KMS-11 (cell line): ENCODE results near the gene ZNF783.

Experiments used
- H2AFZ ChIP-seq: fragments of 200-600 bp; sonication (generic); 2 replicates; pipeline ENCODE4 v1.6.1; 2016; ENCODE audit warnings: antibody characterized with exemption, mixed run types, low read depth
- H3K27ac ChIP-seq: fragments of 200-600 bp; sonication (generic); 2 replicates; pipeline ENCODE4 v1.6.1; 2016; ENCODE audit warnings: mild to moderate bottlenecking, mixed run types
- H3K27me3 ChIP-seq: fragments of 200-600 bp; sonication (generic); 2 replicates; pipeline ENCODE4 v1.6.1; 2017; ENCODE audit warnings: mild to moderate bottlenecking, low read depth, mixed run types, moderate library complexity; ENCODE audit not compliant: insufficient read depth
- H3K36me3 ChIP-seq: fragments of 200-600 bp; sonication (generic); 2 replicates; pipeline ENCODE4 v1.6.1; 2017; ENCODE audit warnings: mild to moderate bottlenecking, mixed run types; ENCODE audit not compliant: insufficient read depth
- H3K4me1 ChIP-seq: fragments of 200-600 bp; sonication (generic); 2 replicates; pipeline ENCODE4 v1.6.1; 2016; ENCODE audit warnings: mild to moderate bottlenecking, low read depth, mixed run types; ENCODE audit not compliant: poor library complexity, severe bottlenecking
- H3K4me2 ChIP-seq: fragments of 200-600 bp; sonication (generic); 2 replicates; pipeline ENCODE4 v1.7.0; 2016; ENCODE audit warnings: mild to moderate bottlenecking, mixed run types
- H3K4me3 ChIP-seq: fragments of 200-600 bp; sonication (generic); IDR thresholded peaks from 2 replicates; pipeline ENCODE4 v1.6.1; 2017; ENCODE audit warnings: low read depth, low read length, mixed read lengths; ENCODE audit not compliant: insufficient read depth
- H3K79me2 ChIP-seq: fragments of 200-600 bp; sonication (generic); 2 replicates; pipeline ENCODE4 v1.6.1; 2016; ENCODE audit warnings: low read depth, mixed run types; ENCODE audit not compliant: insufficient read depth
- H3K9ac ChIP-seq: fragments of 200-600 bp; sonication (generic); 2 replicates; pipeline ENCODE4 v1.6.1; 2016; ENCODE audit warnings: mild to moderate bottlenecking, mixed run types
- H4K20me1 ChIP-seq: fragments of 200-600 bp; sonication (generic); 2 replicates; pipeline ENCODE4 v1.6.1; 2016; ENCODE audit warnings: mild to moderate bottlenecking, mixed run types; ENCODE audit not compliant: insufficient read depth
- TF ChIP-seq, protein P1 (sequence below): fragments of 200-600 bp; sonication (generic); conservative IDR thresholded peaks from 2 replicates; pipeline ENCODE4 v1.6.1; 2017; ENCODE audit warnings: low read depth, mild to moderate bottlenecking, antibody characterized with exemption, low read length, moderate library complexity, mixed read lengths

Gene ZNF783

DNA sequence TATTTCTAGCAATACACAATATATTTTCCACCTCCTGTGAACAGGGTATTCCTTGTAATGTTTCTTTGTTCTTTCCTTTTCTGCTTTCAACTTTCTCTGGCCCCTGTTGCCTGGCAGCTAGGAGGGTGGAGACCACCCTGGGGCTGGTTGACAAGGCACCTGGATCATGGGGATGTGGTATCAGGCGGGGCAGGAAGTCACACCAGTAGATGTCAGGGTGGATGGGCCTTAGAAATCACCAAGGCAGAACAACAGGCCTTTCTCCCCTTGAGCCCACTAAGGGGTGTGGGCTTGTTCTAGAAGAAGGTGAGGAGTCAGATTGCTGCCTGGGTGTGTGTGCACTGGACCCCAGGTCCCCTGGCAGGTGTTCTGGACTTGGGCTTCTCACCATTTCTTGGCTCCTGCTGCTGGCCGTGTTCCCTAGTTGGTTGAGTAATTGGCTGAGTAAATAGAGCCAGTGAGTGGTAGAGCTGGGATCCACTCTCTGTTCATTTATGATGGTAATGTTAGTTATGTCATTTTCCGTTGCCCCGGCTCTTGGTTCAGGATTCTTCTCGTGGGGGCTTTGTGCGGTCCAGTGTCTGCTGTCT is 24.9 kb downstream of the ZNF783 start:
- Histone ChIP-seq H3K4me2 (no peak overlapping the region), H3K4me1 (peaks cover 23% of the 10 kb centered on the region), H3K9ac (no peak overlapping the region), H3K27me3 (no peaks in the 10 kb centered on the region), H3K36me3 (no peaks in the 10 kb centered on the region), H2AFZ (no peak overlapping the region), H4K20me1 (no peaks in the 10 kb centered on the region), H3K79me2 (no peaks in the 10 kb centered on the region), H3K4me3 (no peak overlapping the region), H3K27ac (no peak overlapping the region)
- TF ChIP-seq, protein P1, sequence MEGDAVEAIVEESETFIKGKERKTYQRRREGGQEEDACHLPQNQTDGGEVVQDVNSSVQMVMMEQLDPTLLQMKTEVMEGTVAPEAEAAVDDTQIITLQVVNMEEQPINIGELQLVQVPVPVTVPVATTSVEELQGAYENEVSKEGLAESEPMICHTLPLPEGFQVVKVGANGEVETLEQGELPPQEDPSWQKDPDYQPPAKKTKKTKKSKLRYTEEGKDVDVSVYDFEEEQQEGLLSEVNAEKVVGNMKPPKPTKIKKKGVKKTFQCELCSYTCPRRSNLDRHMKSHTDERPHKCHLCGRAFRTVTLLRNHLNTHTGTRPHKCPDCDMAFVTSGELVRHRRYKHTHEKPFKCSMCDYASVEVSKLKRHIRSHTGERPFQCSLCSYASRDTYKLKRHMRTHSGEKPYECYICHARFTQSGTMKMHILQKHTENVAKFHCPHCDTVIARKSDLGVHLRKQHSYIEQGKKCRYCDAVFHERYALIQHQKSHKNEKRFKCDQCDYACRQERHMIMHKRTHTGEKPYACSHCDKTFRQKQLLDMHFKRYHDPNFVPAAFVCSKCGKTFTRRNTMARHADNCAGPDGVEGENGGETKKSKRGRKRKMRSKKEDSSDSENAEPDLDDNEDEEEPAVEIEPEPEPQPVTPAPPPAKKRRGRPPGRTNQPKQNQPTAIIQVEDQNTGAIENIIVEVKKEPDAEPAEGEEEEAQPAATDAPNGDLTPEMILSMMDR: no peak

DNA sequence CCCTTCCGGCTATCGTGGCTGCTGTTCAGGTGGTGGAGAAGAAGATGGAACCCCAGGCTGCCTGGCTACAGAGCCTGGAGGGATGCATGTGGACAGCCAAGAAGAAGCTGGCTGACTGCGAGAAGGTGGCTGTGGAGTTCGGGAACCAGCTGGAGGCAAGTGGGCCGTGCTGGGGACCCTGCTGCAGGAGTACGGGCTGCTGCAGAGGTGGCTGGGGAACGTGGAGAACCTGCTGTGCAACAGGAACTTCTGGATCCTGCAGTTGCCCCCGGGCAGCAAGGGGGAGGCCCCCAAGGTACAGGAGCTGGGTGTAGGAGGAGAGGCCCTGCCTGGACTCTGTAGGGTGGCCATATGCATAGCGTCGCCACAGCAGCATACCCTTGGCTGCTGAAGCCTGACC is 25.6 kb downstream of the ZNF783 start:
- H4K20me1 ChIP-seq: no peaks in the 10 kb centered on the region
- H3K4me3 ChIP-seq: no peak overlapping the region
- H2AFZ ChIP-seq: no peak overlapping the region
- H3K36me3 ChIP-seq: no peaks in the 10 kb centered on the region
- H3K79me2 ChIP-seq: no peaks in the 10 kb centered on the region
- H3K27me3 ChIP-seq: no peaks in the 10 kb centered on the region
- no peak overlapping the region for H3K4me2 ChIP-seq
- TF ChIP-seq, protein P1: no peak
- H3K9ac ChIP-seq: no peak overlapping the region
- peaks cover 24% of the 10 kb centered on the region for H3K4me1 ChIP-seq
- no peak overlapping the region for H3K27ac ChIP-seq

DNA sequence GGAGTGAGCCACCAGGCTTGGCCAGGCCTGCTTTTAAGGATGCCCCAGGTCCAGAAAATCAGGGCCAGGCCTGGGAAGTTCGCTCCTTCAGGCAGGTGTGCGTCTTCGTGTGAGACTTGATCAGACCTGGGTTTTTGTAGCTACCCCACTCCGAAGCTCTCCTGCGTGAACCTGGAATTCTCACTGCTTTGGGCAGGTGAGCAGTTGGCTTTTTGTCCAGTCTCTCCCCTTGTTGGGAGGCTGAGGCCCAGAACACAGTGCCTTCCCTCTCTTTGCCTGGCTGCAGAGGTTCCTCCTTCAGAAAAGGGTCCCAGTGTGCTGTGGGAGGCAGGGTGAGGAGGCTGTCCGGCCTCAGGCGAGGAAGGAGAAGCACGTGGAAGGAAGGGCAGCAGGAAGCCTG is 27.3 kb downstream of the ZNF783 start:
- Histone ChIP-seq H3K9ac (no peak overlapping the region), H3K36me3 (no peaks in the 10 kb centered on the region), H3K4me2 (no peak overlapping the region), H3K27me3 (no peaks in the 10 kb centered on the region), H4K20me1 (no peaks in the 10 kb centered on the region), H3K79me2 (no peaks in the 10 kb centered on the region), H3K4me3 (no peak overlapping the region), H2AFZ (no peak overlapping the region), H3K27ac (no peak overlapping the region), H3K4me1 (peaks cover 16% of the 10 kb centered on the region)
- TF ChIP-seq, protein P1: no peak

DNA sequence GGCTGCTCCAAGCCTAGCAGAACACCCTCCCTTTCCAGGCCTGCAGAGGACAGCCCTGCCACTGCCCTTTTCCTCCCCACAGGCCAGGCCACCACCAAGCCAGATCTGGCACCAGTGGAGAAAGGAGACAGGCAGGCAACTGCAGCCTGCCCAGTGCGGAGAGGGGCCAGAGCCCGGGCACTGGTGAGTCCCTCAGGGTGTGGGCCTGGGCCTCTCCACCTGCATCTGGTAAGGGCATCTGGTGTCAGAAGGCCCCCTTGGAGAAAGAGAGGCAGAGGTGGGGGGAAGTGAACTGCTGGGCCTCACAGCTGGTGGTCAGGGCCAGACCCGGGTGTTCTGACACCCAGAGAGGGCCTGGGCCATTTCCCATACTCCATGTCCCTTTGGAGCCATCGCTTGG is 27.9 kb downstream of the ZNF783 start:
- TF ChIP-seq, protein P1: no peak
- H3K4me3 ChIP-seq: no peak overlapping the region
- no peak overlapping the region for H3K27ac ChIP-seq
- no peaks in the 10 kb centered on the region for H3K27me3 ChIP-seq
- no peak overlapping the region for H3K4me2 ChIP-seq
- H3K79me2 ChIP-seq: no peaks in the 10 kb centered on the region
- no peak overlapping the region for H2AFZ ChIP-seq
- H3K4me1 ChIP-seq: peaks cover 10% of the 10 kb centered on the region
- H3K36me3 ChIP-seq: no peaks in the 10 kb centered on the region
- H3K9ac ChIP-seq: no peak overlapping the region
- no peaks in the 10 kb centered on the region for H4K20me1 ChIP-seq
